HG02973 (cell line): ENCODE data around the gene IL11RA.

Experiments used
- ATAC-seq: cut with Tn5 transposase; IDR thresholded peaks from one replicate; pipeline ENCODE4 v1.9.1; 2021; ENCODE audit warnings: moderate library complexity; ENCODE audit not compliant: unreplicated experiment

Gene IL11RA

DNA sequence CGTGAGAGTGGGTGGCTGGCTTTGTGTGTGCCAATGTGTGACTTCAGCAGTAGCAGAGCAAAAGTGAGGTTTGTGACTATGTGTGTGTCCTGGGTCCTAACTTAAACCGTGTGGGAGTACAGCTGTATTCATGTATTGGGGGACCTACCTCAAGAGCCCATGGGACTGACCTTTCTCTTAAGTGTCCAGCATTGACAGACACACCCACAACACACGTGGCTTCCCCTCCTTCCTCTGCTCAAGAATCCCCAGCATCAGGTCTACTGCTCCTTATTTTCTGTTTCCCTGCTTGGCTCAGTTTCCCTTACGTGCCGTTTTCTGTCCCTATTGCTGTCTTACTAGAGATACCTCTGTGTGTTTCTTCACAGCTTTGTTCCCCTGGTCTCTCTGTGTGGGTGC is 616 bp downstream of the IL11RA start:
- ATAC-seq: no peak

DNA sequence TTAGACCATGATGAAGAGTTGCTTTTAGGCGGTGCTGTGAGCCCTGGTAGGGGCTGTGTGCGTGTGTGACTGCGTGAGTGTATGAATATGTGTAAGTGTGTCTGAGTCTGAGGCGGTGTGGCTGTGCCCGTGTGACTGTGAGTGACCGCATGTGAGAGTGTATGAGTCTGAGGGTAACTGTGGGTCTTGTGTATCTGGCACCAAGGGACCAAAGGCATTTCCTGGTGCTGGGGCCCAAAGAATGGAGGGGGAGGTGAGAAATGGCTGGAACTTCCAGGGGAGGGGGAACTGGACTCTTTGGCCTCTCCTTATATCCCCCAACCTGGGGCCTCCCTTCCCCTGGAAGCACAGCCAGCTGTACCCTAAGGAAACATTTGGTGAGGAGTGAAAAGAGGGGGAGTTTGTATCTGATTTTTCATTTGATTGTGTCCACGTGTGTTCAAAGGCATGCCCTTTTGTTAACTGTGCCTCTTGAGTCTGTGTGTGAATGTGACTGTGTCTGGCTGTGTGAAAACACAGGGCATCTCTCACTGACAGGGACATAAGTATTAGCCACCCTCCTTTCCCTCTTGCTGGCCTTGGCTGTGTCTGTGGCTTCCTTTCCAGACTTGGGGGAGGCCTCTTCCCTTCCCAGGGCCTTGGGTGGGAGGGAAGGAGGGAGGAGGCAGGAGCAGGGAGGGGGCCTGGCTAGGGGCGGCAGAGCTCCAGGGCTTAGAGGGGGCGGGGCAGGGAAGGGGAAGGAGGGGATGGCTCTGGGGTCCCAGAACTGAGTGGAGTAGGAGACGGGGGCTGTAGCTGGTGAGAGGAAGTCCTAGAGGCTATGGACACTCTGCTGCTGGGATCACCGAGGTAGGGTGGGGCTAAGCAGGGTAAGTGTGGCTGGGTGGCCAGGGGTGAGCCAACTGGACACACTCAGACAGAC is 1.4 kb downstream of the IL11RA start:
- no peak for ATAC-seq

DNA sequence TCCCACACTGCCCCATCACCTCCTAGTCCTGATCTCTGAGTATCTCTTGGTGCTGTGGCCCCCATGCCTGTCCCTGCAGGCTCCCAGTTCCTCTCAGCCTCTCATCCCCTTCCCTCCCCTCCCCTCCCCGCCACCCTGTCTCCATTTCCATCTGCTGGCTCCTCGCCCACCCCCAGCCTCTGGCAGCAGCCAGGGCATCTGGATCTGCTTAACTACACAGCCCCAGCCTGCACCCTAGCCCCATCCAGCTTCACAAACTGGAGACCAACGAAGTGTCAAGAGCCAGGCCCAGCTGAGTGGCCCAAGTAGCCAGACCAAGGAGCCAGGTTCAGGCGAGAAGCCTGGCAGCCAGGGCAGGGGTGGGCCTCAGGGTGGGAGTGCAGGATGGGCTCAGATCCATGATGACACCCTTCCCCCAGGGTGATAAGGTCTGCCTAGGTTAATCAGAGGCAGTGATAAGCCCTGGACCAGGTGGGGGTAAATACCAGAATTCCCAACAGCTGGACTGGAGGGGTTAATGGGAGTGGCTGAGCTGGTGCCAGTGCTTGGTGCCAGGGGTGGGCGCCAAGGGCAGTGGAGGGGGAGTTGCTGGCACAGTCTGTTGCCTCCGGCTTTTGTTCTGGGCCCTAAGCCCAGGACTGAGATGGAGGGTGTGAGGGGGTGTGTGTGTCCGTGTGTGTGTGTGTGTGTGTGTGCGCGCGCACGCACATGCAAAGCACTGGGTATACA is 2.5 kb downstream of the IL11RA start:
- no peak for ATAC-seq

DNA sequence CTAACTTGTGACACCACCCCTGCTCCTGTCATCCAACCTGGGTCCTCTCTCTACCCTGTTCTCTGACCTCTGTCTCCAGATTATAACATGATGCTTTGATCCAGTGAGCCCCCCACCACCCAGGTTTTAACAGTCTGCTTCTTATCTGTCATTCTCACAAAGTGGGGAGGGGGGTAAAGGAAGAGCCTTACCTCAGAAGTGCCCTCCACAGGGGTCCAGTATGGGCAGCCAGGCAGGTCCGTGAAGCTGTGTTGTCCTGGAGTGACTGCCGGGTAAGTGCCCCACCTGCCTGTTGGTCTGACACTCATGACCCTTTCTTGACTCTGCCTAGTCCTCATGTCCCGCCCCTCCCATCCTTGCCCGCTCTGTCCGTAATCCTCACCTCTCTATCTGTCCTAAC is 3.4 kb downstream of the IL11RA start:
- no peak for ATAC-seq

DNA sequence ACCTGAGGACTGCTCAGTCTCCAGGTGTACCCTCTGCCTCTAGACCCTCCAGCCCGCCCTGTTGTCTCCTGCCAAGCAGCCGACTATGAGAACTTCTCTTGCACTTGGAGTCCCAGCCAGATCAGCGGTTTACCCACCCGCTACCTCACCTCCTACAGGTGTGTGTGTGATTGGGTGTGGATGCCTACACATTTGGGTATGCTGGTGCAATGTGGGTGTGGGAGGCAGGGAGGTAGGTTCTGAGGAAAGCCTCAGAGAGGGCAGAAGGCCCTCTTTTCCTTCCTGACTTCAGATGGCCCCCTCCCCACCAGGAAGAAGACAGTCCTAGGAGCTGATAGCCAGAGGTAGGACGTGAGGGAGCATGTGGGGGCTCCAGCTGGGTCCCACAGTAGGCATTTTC is 5.0 kb downstream of the IL11RA start:
- no peak for ATAC-seq

DNA sequence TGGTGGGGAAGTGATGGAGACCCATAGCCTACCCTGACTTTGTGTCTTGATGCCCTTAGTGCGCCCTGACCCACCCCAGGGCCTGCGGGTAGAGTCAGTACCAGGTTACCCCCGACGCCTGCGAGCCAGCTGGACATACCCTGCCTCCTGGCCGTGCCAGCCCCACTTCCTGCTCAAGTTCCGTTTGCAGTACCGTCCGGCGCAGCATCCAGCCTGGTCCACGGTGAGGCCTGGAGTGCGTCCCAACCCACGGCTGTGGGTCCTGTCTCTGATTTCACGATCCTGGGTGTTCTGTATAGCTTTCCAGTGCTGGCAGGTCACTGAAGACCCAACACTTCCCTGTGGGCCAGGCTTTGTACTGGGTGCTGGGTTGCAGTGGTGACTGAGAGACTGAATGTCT is 6.5 kb downstream of the IL11RA start:
- no peak for ATAC-seq

DNA sequence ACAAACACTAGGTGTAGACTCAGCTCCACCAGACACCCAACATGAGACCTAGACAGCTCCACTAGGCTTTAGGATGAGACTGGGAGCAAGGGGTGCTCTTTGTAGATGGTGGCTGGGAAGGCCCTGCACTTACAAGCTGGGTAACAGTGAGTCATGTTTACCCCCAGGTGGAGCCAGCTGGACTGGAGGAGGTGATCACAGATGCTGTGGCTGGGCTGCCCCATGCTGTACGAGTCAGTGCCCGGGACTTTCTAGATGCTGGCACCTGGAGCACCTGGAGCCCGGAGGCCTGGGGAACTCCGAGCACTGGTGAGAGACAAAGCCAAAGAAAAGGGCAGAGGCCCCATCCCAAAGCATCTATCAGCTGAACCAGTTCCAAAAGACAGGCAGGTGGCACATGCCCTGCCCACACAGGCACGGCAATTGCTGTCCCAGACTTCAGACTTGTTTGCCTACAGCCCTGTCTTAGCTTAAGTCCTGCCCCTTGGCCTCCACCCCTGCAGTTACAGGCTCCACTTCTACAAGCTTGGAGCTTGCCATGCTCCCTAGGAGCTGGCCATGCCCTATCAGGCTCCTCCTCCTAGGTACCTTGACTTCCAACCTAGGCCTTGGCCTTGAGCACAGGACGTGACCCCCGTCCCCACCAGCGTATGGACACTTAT is 7.7 kb downstream of the IL11RA start:
- no peak for ATAC-seq

DNA sequence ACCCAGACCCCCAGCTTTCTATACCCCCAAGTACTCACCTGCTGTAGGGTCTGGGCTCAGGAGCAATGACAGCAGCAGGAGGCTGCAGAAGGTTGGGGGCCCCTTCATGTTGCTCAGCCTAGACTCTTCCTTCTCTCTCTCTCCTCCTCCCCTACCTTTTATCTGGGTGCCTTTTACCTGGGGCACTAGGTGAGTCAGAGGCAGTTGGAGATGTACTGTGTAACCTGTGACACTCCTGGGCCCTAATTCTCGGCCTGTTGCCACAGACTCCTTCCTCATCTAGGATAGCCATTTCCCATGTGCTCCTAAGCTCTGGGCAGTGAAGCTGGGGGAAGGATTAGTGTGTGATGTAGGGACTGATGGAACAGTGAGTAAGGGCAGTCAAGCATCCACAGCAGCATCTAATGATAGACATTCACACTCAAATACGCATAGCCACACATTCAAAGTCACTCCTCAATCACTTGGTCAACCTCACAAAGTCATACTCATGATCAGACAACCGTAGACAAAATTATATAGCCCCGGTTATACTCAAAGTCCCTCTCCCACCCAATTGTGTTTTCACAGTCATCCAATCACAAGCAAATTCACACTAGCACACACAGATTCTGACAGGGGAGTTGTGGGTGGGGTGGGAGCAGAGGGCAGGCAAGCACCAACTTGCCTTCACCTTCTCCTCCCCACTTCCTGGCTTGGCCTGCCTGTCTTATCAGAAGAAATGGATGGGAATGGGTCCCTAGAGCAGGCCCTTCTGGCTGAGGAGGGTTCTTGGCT is 10.7 kb downstream of the IL11RA start, which contains the start of gene CCL27:
Gene CCL27 (minus strand): TSS at position 132 of the 777 bp plus-strand sequence. CDS start 24 bp downstream, at position 108.
- ATAC-seq: no peak

DNA sequence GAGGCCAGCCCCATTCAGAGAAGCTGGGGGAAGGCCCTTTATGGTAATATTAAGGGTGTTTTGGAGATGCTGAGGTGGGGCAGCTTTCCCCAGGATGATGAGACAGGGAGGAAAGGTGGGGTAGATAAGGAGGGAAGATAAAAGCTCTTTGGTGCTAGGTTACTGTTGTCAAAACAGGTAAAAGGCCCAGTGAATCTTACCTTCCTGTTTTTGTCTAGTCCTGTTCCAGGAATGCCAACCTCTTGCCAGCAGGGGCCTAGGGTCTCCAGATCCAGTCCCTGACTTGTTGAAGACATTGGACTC is 11.3 kb downstream of the IL11RA start:
- no peak for ATAC-seq

DNA sequence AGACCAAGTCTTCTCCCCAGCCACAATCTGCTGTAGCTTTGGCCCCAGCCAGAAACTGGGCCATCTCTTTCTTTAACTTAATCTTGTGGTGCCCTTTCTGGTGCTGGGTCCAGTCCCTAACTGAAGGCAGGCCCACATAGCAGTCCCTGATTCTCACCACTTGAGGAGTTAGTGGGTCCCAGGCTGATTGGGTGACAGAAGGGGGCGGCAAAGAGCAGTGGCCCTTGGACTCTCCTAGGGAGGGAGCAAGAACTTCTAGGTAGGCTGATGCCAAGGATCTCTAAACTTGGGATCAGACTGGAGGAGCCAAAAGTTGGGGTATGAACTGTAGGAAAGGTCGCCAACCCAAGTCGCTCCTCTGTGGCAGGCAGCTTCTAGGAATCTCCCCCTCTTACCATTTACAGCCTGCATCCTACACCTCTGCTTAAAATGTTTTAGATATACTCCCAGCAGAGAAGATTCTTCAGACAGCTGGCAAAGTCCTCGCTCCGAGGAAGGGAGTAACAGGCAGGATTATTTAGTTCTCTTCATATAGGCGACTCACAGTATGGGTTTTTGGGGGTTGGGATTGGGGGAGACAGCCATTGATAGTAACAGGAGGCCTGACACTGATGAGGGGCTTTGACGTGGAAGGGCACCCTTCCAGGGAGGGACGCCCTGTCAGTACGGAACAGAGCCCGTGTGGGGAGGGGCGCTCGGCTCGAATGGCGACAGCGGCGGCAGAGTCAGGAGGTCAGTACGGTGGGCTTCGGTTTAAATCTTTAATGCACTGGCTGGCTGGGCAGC is 12.5 kb downstream of the IL11RA start:
- peak; percentile 51 for ATAC-seq

DNA sequence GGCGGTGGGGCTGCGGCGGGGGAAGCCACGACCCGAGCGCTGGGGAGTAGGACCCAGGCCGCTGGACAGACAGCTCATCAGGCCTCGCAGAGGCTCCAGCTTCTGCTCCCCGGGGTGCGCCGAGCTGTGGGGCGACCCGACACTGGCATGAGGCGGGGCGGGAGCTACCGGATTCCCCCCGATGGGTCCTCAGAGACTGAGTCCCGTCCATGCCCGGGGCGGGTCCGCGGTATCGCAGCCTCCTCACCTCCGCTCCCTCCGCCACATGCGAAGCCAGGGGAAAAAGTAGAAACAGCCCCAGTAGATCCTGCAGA is 13.0 kb downstream of the IL11RA start:
- ATAC-seq: peak; percentile 11

DNA sequence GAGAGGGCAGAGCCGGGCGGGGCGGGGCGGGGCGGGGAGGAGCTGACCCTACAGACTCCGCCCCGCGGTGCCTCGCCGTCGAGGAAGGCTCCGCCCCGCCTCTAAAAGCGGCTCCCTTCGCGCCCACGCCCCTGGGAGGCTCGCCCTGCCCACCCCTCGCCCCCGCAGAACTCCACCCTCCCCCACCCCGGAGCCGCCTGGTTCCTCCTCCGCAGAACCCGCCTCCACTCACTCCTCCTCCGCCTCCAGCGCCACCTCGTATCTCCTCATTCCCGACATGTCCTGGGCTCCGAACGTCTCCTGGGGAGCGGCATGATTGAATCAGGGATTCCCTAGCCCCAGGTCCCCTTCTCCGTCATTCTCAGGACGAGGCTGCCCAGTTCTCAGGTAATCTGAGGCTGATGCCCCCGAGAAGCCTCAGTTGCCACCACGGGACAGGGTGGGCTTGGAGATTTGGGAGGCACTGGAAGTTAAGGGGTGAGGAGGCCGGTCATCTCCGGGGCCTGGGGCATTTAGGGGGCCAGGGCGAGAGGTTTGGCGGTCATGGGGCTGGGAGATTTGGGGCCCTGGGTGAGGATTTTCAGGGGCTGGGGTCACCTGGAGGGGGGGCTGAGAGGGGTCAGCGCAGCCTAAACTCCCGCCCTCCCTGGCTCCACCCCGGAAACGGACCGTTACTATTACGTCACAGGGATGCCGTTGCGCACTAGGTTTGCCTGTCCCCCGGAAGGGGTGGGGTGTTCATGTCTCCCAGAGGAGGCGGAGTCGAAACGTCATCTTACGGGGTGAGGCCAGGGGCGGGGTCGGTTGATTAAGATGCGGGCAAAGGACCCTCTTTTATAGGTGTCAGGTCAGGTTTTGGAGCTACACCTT is 13.6 kb downstream of the IL11RA start:
- ATAC-seq: peak; percentile 44

DNA sequence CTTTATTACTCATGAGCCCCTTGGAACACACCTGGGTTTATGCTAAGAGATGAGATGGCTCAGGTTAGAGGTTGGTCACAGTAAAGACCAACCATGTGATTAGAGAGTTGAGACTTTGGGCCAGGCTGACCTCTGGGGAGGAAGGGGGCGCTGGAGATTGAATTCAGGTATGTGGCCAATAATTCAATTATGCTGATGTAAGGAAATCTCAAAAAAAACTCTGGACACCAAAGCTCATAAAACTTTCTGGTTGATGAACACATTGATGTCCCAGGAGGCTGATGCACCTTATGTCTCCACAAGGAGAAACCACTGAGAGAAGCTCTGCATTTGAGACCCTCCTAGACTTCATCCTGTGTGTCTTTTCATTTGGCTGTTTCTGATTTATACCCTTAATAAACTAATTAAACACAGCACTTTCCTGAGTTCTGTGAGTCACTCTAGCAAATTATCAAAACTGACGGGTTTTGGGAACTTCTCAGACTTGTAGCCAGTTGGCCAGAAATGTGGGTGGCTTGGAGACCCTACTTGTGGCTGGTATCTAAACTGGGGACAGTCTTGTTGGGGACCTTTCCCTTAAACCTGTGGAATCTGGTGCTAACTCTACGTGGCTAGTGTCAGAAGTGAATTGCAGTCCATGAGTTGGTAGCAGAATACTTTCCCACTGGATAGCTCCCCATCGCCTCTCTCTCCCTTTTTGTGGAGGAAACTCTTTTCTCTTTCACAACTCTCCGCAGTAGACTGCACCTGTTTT is 18.0 kb downstream of the IL11RA start:
- no peak for ATAC-seq

DNA sequence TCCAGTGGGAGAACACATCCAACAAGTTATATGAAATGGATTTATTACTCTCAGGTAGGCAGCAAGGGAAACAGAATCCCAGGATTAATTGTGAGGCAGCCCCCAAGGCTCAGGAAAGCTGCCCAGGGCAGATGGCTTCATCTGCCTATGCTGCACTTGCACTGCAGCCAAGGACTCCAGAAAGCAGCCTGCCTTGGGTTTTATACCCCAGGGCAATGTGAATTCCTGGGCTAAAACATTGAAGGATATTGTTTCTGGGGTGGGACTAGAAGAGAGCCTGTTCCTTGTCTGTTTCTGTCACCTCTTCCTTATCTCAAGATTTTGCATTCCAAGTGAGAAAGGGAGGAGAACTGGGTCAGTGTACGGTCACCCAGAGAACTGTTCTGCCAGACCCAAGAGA is 19.3 kb downstream of the IL11RA start:
- ATAC-seq: no peak

DNA sequence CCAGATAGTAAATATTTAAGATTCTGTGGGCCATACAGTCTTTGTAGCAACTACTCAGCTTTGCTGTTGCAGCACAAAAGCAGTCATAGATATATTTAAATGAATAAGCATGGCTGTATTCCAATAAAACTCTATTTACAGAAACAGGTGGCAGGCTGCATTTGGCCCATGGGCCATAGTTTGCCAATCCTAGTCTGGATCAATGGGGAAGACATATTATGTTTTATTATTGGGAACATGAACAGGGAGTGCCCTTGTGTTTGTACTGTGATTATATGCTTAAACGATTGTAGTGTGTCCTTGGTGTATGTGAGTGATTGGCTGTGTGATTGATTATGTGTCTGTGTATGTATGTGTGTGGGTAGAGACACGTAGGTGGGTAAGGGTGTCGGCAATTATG is 22.5 kb downstream of the IL11RA start:
- ATAC-seq: no peak

DNA sequence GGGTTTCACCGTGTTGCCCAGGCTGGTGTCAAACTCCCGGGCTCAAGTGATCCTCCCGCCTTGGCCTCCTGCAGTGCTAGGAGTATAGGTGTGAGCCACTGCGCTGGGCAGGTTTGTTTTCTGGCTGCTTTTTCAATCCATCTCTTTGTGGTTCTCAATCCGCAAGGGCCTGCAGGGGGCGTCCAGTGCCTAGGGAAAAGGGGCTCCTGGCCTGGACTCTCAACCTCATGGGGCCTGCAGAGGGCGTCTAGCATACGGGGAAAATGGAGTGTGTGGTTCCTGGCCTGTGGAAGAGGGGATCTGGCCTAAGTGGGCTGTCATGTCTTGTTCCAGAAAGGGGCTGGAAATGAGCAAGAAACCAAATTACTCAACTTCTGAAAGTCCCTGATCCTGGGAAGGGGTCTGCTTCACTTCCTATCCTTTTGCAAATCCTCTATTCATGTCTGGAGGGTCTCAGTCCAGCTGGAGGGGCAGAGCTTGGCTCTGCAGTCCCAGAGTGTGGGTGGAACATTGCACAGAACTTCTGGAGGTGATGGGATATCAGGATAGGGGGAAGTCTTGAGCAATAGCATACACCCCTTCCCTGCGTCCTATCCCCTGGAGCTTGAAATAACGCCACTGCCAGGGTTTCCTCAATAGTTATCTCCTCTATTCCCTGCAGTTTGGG is 23.2 kb downstream of the IL11RA start:
- no peak for ATAC-seq

DNA sequence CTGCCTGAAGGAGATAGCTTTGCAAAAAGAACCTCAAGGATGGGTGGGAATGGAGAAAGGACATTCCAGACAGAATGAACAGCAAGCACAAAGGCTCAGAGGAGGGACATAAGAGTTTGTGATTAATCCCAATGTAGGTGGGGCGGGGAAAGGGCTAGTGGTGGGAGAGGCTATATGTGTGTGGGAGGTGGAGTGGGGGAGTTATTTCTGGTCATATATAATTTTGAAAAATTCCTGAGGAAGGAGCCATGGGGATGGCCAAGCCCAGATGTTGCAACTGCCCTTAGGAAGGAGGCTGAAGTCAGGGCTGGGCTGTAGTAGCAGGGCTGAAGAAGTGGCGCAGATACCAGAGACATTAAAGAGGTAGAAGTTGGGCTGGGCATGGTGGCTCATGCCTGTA is 23.9 kb downstream of the IL11RA start:
- no peak for ATAC-seq

DNA sequence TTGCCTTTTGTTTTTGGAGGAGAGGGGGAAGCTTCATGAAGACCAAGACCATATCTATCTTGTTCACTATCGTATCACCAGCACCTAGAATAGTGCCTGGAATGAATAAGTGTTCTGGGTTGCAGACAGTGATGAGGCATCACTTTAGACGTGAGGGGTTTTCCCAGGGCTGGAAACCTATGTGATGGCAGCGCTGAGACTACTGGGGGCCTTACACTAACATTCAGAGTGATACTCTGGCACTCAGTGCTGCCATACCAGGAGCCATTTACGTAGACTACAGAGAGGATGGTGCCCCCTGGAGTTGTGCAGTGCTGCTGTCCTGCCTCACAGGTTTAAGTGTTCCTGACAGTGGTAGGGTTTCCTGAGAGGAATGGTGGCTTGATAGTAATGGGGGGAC is 32.2 kb downstream of the IL11RA start:
- no peak for ATAC-seq
